AG09309 (cell line): ENCODE measurements around the gene ANGPTL4.
"Not testable (repeated sequence)": the region's sequence is repeated elsewhere in the genome, so short reads cannot be mapped to it uniquely, and the experiment has no call there.

Source experiments
- DNase-seq: peaks from one replicate; pipeline ENCODE4 v3.0.0-alpha.2; 2010; ENCODE audit warnings: low read depth
- H3K4me3 ChIP-seq: 2 replicates; pipeline ENCODE4 v1.5.1; 2011; ENCODE audit warnings: mild to moderate bottlenecking, low read depth, low read length, moderate library complexity; ENCODE audit not compliant: control insufficient read depth
- TF ChIP-seq, protein P1 (sequence below): IDR thresholded peaks from 2 replicates; pipeline ENCODE4 v1.5.1; 2011; ENCODE audit warnings: mild to moderate bottlenecking, low read depth, low read length, inconsistent platforms; ENCODE audit not compliant: insufficient read depth, control insufficient read depth; ENCODE audit errors: missing control alignments

ANGPTL4 gene

GRCh38 chr19:8404391-8405151 lies 40.6 kb downstream of the ANGPTL4 start:
- DNase-seq = no peak
- TF ChIP-seq, protein P1, sequence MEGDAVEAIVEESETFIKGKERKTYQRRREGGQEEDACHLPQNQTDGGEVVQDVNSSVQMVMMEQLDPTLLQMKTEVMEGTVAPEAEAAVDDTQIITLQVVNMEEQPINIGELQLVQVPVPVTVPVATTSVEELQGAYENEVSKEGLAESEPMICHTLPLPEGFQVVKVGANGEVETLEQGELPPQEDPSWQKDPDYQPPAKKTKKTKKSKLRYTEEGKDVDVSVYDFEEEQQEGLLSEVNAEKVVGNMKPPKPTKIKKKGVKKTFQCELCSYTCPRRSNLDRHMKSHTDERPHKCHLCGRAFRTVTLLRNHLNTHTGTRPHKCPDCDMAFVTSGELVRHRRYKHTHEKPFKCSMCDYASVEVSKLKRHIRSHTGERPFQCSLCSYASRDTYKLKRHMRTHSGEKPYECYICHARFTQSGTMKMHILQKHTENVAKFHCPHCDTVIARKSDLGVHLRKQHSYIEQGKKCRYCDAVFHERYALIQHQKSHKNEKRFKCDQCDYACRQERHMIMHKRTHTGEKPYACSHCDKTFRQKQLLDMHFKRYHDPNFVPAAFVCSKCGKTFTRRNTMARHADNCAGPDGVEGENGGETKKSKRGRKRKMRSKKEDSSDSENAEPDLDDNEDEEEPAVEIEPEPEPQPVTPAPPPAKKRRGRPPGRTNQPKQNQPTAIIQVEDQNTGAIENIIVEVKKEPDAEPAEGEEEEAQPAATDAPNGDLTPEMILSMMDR = no peak
- H3K4me3 ChIP-seq = no peak overlapping the region

DNA sequence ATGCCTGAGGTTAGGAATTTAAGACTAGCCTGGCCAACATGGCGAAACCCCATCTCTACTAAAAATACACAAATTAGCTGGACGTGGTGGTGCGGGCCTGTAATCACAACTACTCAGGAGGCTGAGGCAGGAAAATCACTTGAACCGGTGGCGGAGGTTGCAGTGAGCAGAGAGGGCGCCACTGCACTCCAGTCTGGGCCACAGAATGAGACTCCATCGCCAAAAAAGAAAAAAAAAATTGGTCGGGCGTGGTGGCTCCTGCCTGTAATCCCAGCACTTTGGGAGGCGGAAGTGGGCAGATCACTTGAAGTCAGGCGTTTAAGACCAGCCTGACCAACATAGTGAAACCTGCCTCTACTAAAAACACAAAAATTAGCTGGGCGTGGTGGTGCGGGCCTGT lies 46.8 kb downstream of the ANGPTL4 start:
- not testable (repeated sequence) for DNase-seq

DNA sequence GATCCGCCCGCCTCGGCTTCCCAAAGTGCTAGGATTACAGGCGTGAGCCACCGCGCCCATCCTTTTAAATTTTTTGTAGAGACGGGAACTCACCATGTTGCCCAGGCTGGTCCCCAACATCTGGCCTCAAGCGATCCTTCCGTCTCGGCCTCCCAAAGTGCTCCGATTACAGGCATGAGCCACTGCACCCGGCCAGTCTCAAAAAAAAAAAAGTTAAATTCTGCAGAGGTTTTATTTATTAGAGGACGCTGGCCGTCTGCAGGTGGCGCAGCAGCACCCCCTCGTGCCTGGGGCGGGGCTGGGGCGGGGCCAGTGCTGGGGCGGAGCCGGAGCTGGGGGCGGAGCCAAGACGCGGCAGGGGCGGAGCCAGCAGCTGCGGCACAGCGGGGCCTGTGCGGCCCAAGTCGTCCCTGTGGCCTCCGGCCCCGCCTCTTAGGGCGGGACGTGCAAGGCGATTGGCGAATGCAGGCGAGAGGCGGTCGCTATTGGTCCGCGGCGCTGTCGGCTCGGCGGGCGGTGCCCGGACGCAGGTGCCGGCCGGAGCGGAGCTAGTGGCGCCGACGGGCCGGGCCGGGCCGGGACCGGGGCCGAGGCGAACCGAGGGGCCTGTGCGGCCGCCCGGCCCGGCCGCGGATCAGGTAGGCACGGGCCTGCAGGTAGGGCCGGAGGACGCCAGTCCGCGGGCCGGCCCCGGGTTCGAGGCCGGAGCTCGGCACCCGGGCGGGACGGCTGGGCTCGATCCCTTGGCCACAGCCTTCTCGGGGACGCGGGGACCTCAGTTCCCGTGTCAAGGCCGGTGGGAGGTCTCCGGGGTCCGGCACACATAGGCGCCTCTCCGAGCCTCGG lies 49.1 kb downstream of the ANGPTL4 start, which contains the start of gene MARCHF2:
Gene MARCHF2, plus strand, starts transcription at position 523 of the 846 bp plus-strand sequence. CDS start 8,536 bp downstream, outside the sequence.
- DNase-seq = peak; percentile 88
- TF ChIP-seq, protein P1 = peak; percentile 56

More for the DNA sequence above, 46.8 kb downstream of the ANGPTL4 start:
- not testable (repeated sequence) for H3K4me3 ChIP-seq

DNA sequence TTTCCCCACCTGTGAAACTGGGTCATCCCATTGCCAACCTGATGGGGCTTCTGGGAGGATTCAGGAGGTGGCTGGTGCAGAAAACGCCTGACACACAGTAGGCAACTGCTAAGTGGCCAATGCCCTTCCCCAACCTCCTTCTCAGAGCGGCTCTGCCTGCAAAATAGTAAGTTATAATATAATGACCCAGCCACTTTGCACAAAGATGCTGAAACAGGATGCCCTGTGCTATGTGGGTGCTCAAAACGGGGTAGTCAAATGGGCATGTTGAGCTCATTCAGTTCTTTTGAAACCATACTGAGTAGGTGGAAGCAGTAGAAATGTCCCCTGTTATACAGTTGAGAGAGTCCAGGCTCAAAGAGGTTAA lies 49.7 kb downstream of the ANGPTL4 start:
- TF ChIP-seq, protein P1 = no peak
- no peak for DNase-seq
- peak overlapping the region; percentile 74 for H3K4me3 ChIP-seq

More for the DNA sequence above, 49.1 kb downstream of the ANGPTL4 start, which contains the start of gene MARCHF2:
- peak within 1 kb of the TSS; percentile 74 for H3K4me3 ChIP-seq

- TF ChIP-seq, protein P1 = no peak
- no peak for DNase-seq
- no peak overlapping the region for H3K4me3 ChIP-seq
Measured at GRCh38 chr19:8416796-8417195, 52.8 kb downstream of the ANGPTL4 start.

DNA sequence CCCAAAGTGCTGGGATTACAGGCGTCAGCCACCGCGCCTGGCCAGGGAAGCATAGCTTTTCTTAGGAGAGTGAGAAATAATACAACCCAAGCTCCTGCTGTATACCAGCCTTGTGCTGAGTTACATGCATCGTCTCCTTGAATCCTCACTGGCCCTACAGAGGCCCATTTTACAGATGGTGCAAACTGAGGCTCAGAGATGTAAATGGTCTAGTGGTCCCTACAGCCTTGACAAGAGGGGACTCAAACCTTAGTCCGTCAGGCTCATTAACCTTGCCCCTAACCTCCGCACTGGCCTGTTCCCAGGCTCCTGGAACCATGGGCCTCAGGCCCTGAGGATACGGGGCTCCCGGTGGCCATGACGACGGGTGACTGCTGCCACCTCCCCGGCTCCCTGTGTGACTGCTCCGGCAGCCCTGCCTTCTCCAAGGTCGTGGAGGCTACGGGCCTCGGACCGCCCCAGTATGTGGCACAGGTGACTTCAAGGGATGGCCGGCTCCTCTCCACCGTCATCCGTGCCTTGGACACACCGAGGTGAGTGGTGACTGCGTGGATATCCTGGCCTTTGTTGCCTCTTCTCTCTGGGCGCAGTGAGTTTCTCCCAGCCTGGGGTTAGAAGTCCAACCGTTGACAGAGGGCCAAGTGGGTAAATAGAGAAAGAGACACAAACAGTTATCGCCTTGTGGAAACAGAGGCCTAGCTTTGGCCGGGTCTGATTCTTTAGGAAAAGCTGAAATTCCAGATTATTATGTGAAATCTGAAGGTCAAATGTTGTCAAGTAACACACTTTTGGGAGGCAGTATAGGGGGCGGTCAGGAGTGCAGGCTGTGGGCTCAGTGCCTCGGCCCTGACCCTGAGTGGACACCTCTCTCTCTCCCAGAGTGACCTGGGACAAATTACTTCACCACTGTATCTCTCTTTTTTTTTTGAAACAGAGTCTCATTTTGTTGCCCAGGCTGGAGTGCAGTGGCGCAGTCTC lies 57.8 kb downstream of the ANGPTL4 start:
- TF ChIP-seq, protein P1 = no peak
- DNase-seq = no peak
- H3K4me3 ChIP-seq = no peak overlapping the region
